ENCODE data around the gene IL17RE.

DNA sequence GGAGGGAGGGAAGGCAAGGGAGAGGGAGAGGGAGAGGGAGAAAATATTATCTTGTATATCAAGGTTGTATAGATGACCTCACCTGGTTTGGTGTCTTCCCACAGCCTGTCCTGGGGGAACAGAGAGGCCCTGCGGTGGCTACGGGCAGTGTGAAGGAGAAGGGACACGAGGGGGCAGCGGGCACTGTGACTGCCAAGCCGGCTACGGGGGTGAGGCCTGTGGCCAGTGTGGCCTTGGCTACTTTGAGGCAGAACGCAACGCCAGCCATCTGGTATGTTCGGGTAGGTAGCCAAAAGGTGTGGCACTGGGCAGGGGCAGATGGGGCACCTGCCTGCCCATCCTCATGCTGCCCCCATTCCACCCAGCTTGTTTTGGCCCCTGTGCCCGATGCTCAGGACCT is 38.1 kb downstream of the IL17RE start:
- no peak for TF ChIP-seq EZH2 (IDR thresholded peaks at IDR 0.05; ENCODE audit: low read length)
- TF ChIP-seq, protein P1, sequence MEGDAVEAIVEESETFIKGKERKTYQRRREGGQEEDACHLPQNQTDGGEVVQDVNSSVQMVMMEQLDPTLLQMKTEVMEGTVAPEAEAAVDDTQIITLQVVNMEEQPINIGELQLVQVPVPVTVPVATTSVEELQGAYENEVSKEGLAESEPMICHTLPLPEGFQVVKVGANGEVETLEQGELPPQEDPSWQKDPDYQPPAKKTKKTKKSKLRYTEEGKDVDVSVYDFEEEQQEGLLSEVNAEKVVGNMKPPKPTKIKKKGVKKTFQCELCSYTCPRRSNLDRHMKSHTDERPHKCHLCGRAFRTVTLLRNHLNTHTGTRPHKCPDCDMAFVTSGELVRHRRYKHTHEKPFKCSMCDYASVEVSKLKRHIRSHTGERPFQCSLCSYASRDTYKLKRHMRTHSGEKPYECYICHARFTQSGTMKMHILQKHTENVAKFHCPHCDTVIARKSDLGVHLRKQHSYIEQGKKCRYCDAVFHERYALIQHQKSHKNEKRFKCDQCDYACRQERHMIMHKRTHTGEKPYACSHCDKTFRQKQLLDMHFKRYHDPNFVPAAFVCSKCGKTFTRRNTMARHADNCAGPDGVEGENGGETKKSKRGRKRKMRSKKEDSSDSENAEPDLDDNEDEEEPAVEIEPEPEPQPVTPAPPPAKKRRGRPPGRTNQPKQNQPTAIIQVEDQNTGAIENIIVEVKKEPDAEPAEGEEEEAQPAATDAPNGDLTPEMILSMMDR (optimal IDR thresholded peaks at IDR 0.05 in 1 of 3, IDR thresholded peaks at IDR 0.05 in 1 of 3, conservative IDR thresholded peaks at IDR 0.05 in 1 of 3; ENCODE audit: extremely low read depth in 1 of 3, insufficient read depth in 2 of 3, low read length in 3 of 3): no peak

Measured in keratinocyte (primary cell).